ENCODE measurements around the gene CFAP73. TPM values are rescaled to one million over a fixed set of nuclear protein-coding genes. Genes with fewer than 3 reads are reported as not detected.
"Not testable (repeated sequence)": the region's sequence is repeated elsewhere in the genome, so short reads cannot be mapped to it uniquely, and the experiment has no call there.

CFAP73 gene
- total RNA-seq, 1 donor, result not detected

DNA sequence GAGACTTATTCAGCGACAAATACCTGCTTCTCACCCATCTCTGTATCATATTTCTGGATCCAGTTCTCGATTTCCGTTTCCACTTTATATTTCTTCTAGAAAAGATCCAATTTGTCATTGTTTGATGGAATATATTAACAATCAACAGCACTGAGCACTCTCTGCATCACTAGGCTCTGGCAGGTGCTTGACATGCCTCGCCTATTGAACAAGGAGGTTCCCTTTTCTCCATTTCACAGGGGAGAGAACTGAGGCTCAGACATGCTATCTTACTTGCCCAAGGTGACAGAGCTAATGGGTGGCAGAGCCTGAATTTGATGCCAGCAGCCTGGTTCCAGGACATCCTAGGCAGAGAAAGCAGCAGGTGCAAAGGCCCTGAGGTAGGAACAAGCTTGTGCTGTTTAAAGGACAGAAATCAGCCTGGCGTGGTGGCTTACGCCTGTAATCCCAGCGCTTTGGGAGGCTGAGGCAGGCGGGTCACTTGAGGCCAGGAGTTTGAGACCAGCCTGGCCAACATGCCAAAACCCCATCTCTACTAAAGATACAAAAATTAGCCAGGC, 48.1 kb downstream of the CFAP73 start:
- Histone ChIP-seq H3K4me1 (ENCODE audit: insufficient read depth, low read length) (peaks cover 38% of the 10 kb centered on the region), H3K9me3 (ENCODE audit: low read depth, low read length) (no peaks in the 10 kb centered on the region), H3K27me3 (ENCODE audit: insufficient read depth, low read length) (no peaks in the 10 kb centered on the region), H3K4me3 (ENCODE audit: low read length) (no peak overlapping the region)

DNA sequence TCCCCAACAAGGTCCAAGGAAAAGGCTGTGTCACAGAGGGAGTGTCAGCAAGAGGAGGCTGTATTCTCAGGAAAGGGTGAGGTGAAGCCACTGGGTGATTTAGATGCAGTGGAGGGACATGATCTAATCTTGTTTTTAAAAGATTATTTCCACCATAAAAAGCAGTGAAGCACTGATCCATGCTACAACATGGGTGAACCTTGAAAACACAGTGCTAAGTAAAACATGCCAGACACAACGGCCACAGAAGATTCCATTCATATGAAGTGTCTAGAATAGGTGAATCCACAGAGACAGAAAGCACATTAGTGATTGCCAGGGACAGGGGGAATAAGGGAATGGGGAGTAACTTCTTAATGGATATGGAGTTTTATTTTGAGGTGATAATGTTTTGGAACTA, 48.8 kb downstream of the CFAP73 start:
- Histone ChIP-seq H3K4me1 (ENCODE audit: insufficient read depth, low read length) (peaks cover 44% of the 10 kb centered on the region), H3K27me3 (ENCODE audit: insufficient read depth, low read length) (no peaks in the 10 kb centered on the region), H3K9me3 (ENCODE audit: low read depth, low read length) (no peaks in the 10 kb centered on the region), H3K4me3 (ENCODE audit: low read length) (no peak overlapping the region)

DNA sequence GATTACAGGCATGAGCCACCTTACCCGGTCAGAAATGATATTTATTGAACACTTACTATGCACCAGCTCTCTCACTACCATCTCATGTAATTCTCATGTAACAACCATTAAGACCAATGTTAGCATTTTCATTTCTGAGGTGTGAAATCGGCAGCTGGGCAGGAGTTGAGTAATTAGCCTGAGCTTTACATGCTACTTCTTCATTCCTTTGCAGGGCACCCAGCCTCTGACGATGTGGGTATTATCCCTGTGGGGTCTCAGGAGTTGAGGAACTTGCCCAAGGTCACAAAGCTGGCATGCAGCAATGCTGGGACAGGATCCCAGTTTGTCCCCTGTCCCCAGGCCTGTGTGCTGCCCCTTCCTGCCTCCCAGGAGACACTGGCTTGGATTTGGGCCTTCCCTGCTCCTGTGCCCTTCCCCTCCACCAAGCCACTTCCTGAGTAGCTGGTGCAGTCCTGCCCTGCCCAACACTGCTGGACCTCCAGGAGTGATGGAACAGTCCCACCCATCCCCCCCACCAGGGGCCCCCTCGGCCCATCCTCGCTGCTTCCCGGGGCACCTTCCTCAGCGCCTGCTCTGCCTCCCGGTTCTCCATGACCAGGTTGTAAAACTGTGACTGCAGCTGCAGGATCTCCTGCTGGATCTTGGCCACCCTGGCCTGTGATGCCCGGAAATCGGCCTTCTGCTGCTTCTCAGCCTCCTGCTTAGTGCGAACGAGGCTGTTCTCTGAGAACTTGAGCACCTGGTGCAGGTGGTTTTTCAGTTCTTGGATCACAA, 50.7 kb downstream of the CFAP73 start:
- H3K4me3 ChIP-seq (ENCODE audit: low read length), result no peak overlapping the region
- no peaks in the 10 kb centered on the region for H3K27me3 ChIP-seq (ENCODE audit: insufficient read depth, low read length)
- H3K4me1 ChIP-seq (ENCODE audit: insufficient read depth, low read length), result peaks cover 61% of the 10 kb centered on the region
- no peaks in the 10 kb centered on the region for H3K9me3 ChIP-seq (ENCODE audit: low read depth, low read length)

DNA sequence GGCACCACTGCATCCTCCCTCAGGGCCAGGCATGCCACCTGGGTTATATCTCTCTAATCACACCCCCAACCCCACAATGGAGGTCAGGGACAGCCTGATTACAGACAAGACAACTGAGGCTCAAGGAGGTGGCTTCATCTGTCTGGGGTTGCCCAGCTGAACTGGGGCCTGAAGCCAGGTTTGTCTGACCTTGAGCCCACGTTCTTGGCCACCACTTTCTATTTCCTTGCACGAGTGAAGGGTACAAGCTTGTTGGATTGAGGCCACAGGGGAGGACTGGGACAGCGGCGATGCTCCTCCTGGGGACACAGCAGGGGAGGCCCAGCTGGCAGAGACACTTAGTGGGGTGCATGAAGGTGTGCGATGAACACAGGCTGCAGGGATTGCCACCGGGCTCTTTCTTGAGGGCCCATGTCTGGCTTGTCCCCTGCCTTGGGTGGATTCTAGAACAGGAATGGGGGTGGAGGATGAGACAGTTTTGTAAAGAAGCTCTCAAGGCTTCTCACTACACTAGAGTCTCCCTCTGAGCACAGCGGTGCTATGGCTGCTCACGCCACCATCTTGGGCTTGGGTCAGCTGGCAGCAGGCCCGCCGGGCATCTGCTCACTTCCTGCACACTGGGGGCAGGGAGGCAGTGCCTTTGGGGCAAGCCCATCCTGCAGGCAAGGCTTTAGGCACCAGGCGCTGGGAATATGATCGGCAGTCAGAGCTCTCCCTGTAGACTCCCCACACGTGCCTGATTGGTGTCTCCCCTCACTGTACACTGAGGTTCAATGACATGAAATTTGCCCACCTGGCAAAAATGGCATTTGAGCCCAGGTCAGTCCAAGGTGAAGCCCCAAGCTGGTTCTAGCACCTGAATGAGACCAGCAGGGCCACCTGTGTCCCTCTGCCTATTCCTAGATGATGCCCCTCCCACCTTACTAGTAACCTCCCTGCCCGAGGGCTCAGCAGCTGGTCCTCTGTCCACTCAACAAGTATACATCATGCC, 52.0 kb downstream of the CFAP73 start:
- Histone ChIP-seq H3K4me3 (ENCODE audit: low read length) (no peak overlapping the region), H3K9me3 (ENCODE audit: low read depth, low read length) (no peaks in the 10 kb centered on the region), H3K4me1 (ENCODE audit: insufficient read depth, low read length) (peaks cover 71% of the 10 kb centered on the region), H3K27me3 (ENCODE audit: insufficient read depth, low read length) (no peaks in the 10 kb centered on the region)

DNA sequence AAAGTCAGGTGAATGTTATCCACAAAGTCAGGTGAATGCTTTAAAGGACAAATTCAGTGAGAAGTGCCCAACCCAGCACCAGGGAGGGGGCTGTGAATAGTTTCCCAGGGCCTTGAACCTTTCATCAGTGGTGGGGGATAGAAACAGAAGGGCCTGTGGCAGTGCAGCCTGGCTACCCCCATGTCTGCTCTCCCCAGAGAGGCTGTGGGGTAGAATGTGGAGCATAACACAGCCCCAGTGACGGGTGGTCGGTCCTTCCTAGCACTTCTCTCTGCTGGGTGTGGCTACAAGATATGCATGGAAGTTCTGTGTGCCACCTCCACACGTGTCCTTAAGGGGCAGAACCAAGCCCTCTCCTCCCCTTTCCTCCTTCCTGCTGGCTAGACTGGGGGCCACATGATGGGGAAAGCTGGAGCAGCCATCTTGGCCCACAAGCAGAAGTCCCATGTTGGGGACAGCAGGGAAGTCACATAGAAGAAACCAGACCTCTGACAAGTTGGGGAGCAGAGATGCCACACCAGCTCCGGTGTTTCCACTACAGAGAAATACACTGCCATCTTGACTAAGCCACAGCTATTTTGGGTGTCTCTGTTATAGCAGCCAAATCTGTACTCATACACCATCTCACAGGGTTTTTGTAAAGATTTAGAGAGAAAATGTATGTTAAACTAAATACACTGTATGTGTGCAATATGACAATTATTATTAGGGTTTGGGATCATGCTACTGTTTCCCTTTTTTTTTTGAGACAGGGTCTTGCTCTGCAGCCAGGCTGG, 53.0 kb downstream of the CFAP73 start:
- H3K27me3 ChIP-seq (ENCODE audit: insufficient read depth, low read length), result no peaks in the 10 kb centered on the region
- peaks cover 77% of the 10 kb centered on the region for H3K4me1 ChIP-seq (ENCODE audit: insufficient read depth, low read length)
- no peaks in the 10 kb centered on the region for H3K9me3 ChIP-seq (ENCODE audit: low read depth, low read length)
- no peak overlapping the region for H3K4me3 ChIP-seq (ENCODE audit: low read length)

DNA sequence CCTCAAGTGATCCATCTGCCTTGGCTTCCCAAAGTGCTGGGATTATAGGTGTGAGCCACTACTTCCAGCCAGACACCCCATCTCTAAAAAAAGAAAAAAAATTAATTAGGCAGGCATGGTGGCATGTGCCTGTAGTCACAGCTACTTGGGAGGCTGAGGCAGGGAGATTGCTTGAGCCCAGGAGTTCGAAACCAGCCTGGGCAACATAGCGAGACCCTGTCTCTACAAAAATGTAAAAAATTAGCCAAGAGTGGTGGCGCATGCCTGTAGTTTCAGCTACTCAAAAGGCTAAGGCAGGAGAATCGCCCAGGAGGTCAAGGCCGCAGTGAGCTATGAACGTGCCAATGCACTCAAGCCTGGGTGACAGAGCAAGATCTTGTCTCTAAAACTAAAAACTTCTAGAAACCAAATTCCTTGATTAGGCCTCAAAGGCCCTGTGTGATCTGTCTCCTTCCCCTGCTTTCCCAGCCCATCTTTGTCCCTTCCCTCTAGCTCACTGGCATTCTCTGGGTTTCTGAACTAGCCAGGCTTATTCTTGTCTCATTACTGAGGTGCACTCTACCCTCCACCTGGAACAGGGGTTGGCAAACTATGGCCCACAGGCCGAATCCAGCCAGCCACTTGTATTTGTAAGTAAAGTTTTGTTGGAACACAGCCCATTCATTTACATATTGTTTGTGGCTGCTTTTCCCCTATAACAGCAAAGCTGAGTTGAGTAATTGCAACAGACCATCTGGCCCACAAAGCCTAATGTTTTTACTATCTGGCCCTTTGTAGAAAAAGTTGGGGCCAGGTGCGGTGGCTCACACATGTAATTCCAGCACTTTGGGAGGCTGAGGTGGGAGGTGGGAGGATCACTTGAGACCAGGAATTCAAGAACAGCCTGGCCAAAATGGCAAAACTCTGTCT, 54.6 kb downstream of the CFAP73 start:
- H3K27me3 ChIP-seq (ENCODE audit: insufficient read depth, low read length), result no peaks in the 10 kb centered on the region
- H3K4me1 ChIP-seq (ENCODE audit: insufficient read depth, low read length), result peaks cover 90% of the 10 kb centered on the region
- no peaks in the 10 kb centered on the region for H3K9me3 ChIP-seq (ENCODE audit: low read depth, low read length)
- no peak overlapping the region for H3K4me3 ChIP-seq (ENCODE audit: low read length)

DNA sequence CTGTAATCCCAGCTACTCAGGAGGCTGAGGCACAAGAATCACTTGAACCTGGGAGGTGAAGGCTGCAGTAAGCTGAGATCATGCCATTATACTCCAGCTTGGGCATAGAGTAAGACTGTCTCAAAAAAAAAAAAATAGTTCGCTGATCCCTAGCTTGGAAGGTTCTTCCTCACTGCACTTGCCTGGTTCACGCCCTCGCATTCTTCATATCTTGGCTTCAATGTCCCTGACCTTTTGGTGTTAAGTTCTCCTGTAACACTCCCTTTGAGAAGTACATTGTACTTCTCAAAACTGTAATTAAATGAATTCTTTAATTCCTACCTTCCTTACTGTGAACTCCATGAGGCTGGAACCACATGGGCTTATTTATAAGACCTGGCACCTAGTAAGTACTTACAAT, 55.3 kb downstream of the CFAP73 start:
- H3K9me3 ChIP-seq (ENCODE audit: low read depth, low read length), result no peaks in the 10 kb centered on the region
- H3K4me1 ChIP-seq (ENCODE audit: insufficient read depth, low read length), result peaks cover 91% of the 10 kb centered on the region
- no peak overlapping the region for H3K4me3 ChIP-seq (ENCODE audit: low read length)
- H3K27me3 ChIP-seq (ENCODE audit: insufficient read depth, low read length), result no peaks in the 10 kb centered on the region

DNA sequence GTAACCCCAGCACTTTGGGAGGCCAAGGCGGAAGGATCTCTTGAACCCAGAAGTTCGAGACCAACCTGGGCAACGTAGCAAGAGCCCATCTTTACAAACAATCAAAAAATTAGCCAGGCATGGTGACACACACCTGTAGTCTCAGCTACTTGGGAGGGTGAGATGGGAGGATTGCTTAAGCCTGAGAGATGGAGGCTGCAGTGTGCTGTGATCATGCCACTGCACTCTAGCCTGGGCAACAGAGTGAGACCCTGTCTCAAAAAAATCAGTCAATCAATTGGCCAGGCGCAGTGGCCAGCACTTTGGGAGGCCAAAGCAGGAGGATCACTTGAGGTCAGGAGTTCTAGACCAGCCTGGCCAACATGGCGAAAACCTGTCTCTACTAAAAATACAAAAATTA, 57.3 kb downstream of the CFAP73 start:
- not testable (repeated sequence) for H3K9me3 ChIP-seq (ENCODE audit: low read depth, low read length); H3K27me3 ChIP-seq (ENCODE audit: insufficient read depth, low read length); H3K4me3 ChIP-seq (ENCODE audit: low read length)
- peaks cover 91% of the 10 kb centered on the region for H3K4me1 ChIP-seq (ENCODE audit: insufficient read depth, low read length)

DNA sequence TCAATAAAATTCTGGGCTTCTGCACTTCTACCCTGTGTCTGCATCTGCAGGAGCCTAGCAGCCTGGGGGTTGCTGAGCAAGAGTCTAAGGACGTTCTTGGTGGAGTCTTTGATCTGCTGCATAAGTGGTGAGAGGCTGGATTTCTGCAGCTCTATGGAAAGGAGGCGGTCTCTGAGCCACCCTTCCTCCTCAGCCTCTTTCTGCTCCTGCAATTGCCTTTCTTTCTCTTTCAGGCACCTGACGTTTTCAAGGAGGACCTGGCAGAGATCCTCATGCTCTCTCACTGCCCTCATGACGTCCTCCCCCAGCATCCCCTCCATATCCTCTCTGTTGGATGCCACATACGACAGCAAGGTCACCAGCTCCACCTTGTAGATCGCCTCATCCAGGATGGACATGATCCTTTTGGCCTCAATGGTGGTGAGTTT, 58.1 kb downstream of the CFAP73 start:
- Histone ChIP-seq H3K4me1 (ENCODE audit: insufficient read depth, low read length) (peaks cover 93% of the 10 kb centered on the region), H3K9me3 (ENCODE audit: low read depth, low read length) (no peaks in the 10 kb centered on the region), H3K4me3 (ENCODE audit: low read length) (no peak overlapping the region), H3K27me3 (ENCODE audit: insufficient read depth, low read length) (no peaks in the 10 kb centered on the region)

DNA sequence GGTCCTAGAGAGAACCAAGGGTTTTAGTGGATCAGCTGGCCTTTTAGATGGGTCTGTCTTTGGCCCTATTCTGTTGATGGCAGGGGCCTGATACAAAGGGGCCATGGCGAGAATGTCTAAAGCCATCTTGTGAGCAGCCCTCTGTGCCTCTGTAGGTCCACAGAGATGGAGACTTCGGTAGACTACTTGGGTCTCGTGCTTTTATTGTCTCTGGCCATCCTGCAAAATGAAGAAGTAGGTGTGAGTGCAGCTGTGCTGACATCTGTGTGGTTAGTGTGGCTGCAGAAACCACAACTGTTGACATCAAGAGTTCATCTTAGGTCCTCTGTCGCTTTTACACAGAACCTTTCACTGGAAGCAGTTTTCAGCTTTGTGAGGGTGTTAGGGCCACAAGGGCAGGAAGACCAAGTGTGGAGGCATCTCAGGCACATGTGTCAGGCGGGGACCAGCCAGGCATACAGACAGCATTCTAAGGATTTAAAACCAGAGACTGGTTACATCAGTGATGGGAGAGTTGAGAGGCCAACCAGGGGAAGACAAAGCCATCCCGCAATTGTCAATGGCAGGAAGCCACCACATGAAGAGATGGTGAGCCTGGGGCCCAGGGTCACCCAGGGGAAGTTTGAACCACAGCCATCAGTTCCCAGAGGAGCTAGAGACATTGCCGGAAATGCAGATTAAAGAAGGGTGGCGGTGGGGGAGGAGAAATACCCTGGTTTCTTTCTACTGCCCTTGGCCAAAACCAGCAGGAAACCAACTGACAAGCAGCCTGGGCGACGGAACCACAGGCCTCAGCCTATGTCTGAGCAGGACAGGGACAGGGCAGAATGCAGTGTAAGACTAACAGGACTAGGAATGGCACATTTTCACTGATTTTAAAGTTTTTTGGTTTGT, 58.8 kb downstream of the CFAP73 start:
- peaks cover 90% of the 10 kb centered on the region for H3K4me1 ChIP-seq (ENCODE audit: insufficient read depth, low read length)
- no peaks in the 10 kb centered on the region for H3K9me3 ChIP-seq (ENCODE audit: low read depth, low read length)
- H3K27me3 ChIP-seq (ENCODE audit: insufficient read depth, low read length), result no peaks in the 10 kb centered on the region
- H3K4me3 ChIP-seq (ENCODE audit: low read length), result no peak overlapping the region
